Stomach (tissue), 4 donors: ENCODE data around the gene TBC1D32.

Experiments used
- EP300 ChIP-seq: sonication (generic); formaldehyde crosslinking; IDR thresholded peaks from one replicate; pipeline ENCODE4 v1.6.1; 2017; ENCODE audit warnings: antibody characterized with exemption
- POLR2A ChIP-seq, 4 donors: fragments of 450-650 bp; IDR thresholded peaks; one replicate each; pipeline ENCODE4 v1.6.1; 2016; ENCODE audit warnings: antibody characterized with exemption in 4 of 4, control low read depth in 2 of 4, mild to moderate bottlenecking in 1 of 4, moderate library complexity in 1 of 4
- POLR2AphosphoS5 ChIP-seq, 3 donors: sonication (generic); formaldehyde crosslinking; IDR thresholded peaks; one replicate each; pipeline ENCODE4 v1.6.1; 2016; ENCODE audit warnings: antibody characterized with exemption in 3 of 3
- TF ChIP-seq, protein P1 (sequence below), 7 experiments: fragments of 450-650 bp in 4 of 7; fragments of 200-600 bp in 3 of 7; sonication (generic) in 3 of 7; IDR thresholded peaks; one replicate each; pipeline ENCODE4 v1.5.1; 2016 to 2019; ENCODE audit warnings: antibody characterized with exemption in 7 of 7, control low read depth in 2 of 7, mild to moderate bottlenecking in 1 of 7

DNA sequence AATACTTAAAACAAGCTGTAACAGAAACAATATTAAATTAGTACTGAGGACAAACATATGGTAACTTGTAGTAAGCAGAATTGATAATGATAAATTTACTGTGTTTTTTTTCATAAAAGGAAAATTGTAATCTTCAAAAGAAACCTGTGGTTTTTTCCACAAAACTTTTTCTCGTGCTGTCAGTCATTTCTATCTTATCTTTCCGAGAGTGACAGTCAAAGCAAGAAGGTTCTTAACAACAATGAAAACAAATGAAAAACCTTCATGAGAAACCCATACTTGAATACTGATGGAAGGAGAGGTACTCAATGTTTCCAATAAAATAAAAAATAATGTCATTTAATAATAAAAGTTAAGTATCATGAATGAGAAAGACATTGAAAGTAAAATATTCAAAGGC lies 174.0 kb downstream of the TBC1D32 start:
- TF ChIP-seq, protein P1, sequence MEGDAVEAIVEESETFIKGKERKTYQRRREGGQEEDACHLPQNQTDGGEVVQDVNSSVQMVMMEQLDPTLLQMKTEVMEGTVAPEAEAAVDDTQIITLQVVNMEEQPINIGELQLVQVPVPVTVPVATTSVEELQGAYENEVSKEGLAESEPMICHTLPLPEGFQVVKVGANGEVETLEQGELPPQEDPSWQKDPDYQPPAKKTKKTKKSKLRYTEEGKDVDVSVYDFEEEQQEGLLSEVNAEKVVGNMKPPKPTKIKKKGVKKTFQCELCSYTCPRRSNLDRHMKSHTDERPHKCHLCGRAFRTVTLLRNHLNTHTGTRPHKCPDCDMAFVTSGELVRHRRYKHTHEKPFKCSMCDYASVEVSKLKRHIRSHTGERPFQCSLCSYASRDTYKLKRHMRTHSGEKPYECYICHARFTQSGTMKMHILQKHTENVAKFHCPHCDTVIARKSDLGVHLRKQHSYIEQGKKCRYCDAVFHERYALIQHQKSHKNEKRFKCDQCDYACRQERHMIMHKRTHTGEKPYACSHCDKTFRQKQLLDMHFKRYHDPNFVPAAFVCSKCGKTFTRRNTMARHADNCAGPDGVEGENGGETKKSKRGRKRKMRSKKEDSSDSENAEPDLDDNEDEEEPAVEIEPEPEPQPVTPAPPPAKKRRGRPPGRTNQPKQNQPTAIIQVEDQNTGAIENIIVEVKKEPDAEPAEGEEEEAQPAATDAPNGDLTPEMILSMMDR (IDR thresholded peaks at IDR 0.05), result no peak
- TF ChIP-seq POLR2A (IDR thresholded peaks at IDR 0.05) (no peak), POLR2AphosphoS5 (IDR thresholded peaks at IDR 0.05) (no peak), EP300 (no peak)
